IMR-90 (cell line): ENCODE results near the gene TSTD1. TPM values are rescaled to one million over a fixed set of nuclear protein-coding genes. Genes with fewer than 3 reads are reported as not detected.

Source experiments
- ATAC-seq: fragments of 200-7000 bp; cut with Tn5 transposase; 2 replicates; pipeline ENCODE4 v1.9.1; 2020; ENCODE audit warnings: low read depth, mild to moderate bottlenecking, moderate library complexity
- BruUV-seq: library from RNA; stranded (reverse); fragments of 400-500 nt; replicated peaks from 2 replicates; lab custom pipeline; 2021; lab: Mats Ljungman, UMichigan
- CTCF ChIA-PET: fragments of 300-600 bp; formaldehyde crosslinking; extraction: SDS; loops from one replicate; lab custom pipeline; 2021; ENCODE audit warnings: antibody characterized with exemption; lab: Yijun Ruan, JAX
- POLR2A ChIA-PET: fragments of 300-600 bp; sonication (Branson Sonifier 250); formaldehyde crosslinking; loops from one replicate; lab custom pipeline; 2022; ENCODE audit warnings: antibody characterized with exemption; ENCODE audit not compliant: unreplicated experiment; lab: Charles Lee
- DNase-seq: peaks from one replicate; pipeline ENCODE4 v3.0.0; 2013
- H2AFZ ChIP-seq: replicated peaks from 2 replicates; pipeline ENCODE3; 2013; ENCODE audit warnings: low read length, mild to moderate bottlenecking; ENCODE audit not compliant: poor library complexity
- H2AK5ac ChIP-seq: 2 replicates; pipeline ENCODE4 v1.6.1; 2013; ENCODE audit warnings: low read depth, low read length, inconsistent platforms
- H2AK9ac ChIP-seq: replicated peaks from 2 replicates; pipeline ENCODE3; 2013; ENCODE audit warnings: mild to moderate bottlenecking, low read depth, low read length, moderate library complexity; ENCODE audit not compliant: poor library complexity
- H2BK120ac ChIP-seq: 2 replicates; pipeline ENCODE4 v1.6.1; 2013; ENCODE audit warnings: low read depth, low read length, inconsistent platforms
- H2BK15ac ChIP-seq: 3 replicates; pipeline ENCODE4 v1.6.1; 2013; ENCODE audit warnings: low read depth, low read length, inconsistent platforms
- H2BK20ac ChIP-seq: 2 replicates; pipeline ENCODE4 v1.6.1; 2013; ENCODE audit warnings: low read depth, mild to moderate bottlenecking, inconsistent platforms, low read length, moderate library complexity
- H2BK5ac ChIP-seq: 2 replicates; pipeline ENCODE4 v1.6.1; 2013; ENCODE audit warnings: mild to moderate bottlenecking, low read depth, low read length, inconsistent platforms; ENCODE audit not compliant: poor library complexity, severe bottlenecking
- H3K14ac ChIP-seq: replicated peaks from 2 replicates; pipeline ENCODE4 v1.6.1; 2013; ENCODE audit warnings: low read depth, low read length, inconsistent platforms
- H3K18ac ChIP-seq: 2 replicates; pipeline ENCODE4 v1.6.1; 2013; ENCODE audit warnings: low read depth, low read length, control low read depth
- H3K23ac ChIP-seq: 2 replicates; pipeline ENCODE4 v1.6.1; 2013; ENCODE audit warnings: low read depth, low read length, inconsistent platforms
- H3K27ac ChIP-seq: 2 replicates; pipeline ENCODE4 v1.5.1; 2013; ENCODE audit warnings: mild to moderate bottlenecking, control low read depth, low read length; ENCODE audit not compliant: insufficient read depth
- H3K27me3 ChIP-seq: 2 replicates; pipeline ENCODE4 v1.6.1; 2013; ENCODE audit warnings: low read length; ENCODE audit not compliant: control insufficient read depth, insufficient read depth
- H3K36me3 ChIP-seq: 2 replicates; pipeline ENCODE4 v1.6.1; 2013; ENCODE audit warnings: low read length, mixed read lengths; ENCODE audit not compliant: control insufficient read depth, insufficient read depth
- H3K4ac ChIP-seq: 2 replicates; pipeline ENCODE4 v1.6.1; 2013; ENCODE audit warnings: low read depth, low read length, inconsistent platforms
- H3K4me1 ChIP-seq: 2 replicates; pipeline ENCODE4 v1.6.1; 2013; ENCODE audit warnings: low read length, mixed read lengths; ENCODE audit not compliant: control insufficient read depth, insufficient read depth
- H3K4me2 ChIP-seq: 2 replicates; pipeline ENCODE4 v1.6.1; 2013; ENCODE audit warnings: low read depth, mild to moderate bottlenecking, control low read depth, low read length, moderate library complexity
- H3K4me3 ChIP-seq: 2 replicates; pipeline ENCODE4 v1.5.1; 2013; ENCODE audit warnings: low read depth, mild to moderate bottlenecking, control low read depth, low read length, moderate library complexity; ENCODE audit not compliant: insufficient read depth
- H3K56ac ChIP-seq: 2 replicates; pipeline ENCODE4 v1.6.1; 2013; ENCODE audit warnings: low read length, inconsistent platforms; ENCODE audit not compliant: insufficient read depth; ENCODE audit errors: extremely low read depth
- H3K79me1 ChIP-seq, 2 experiments: 2 replicates each; pipeline ENCODE4 v1.6.1; 2013; ENCODE audit warnings: low read length in 2 of 2, inconsistent platforms in 1 of 2, low read depth in 1 of 2
- H3K9ac ChIP-seq: 2 replicates; pipeline ENCODE4 v1.6.1; 2013; ENCODE audit warnings: low read depth, low read length, control low read depth
- H3K9me1 ChIP-seq: 2 replicates; pipeline ENCODE4 v1.6.1; 2013; ENCODE audit warnings: low read length, inconsistent platforms; ENCODE audit not compliant: insufficient read depth
- H3K9me3 ChIP-seq: 2 replicates; pipeline ENCODE4 v1.6.1; 2013; ENCODE audit warnings: low read length; ENCODE audit not compliant: control insufficient read depth, insufficient read depth
- H4K20me1 ChIP-seq: 2 replicates; pipeline ENCODE4 v1.6.1; 2013; ENCODE audit warnings: low read length, inconsistent platforms; ENCODE audit not compliant: insufficient read depth
- H4K5ac ChIP-seq: 2 replicates; pipeline ENCODE4 v1.6.1; 2013; ENCODE audit warnings: mild to moderate bottlenecking, low read depth, low read length, control low read depth
- H4K8ac ChIP-seq, 2 experiments: 2 replicates each; pipeline ENCODE4 v1.6.1; 2013; ENCODE audit warnings: low read depth in 2 of 2, low read length in 2 of 2, control low read depth in 1 of 2, inconsistent platforms in 1 of 2
- H4K91ac ChIP-seq: 2 replicates; pipeline ENCODE4 v1.6.1; 2013; ENCODE audit warnings: low read depth, low read length, inconsistent platforms; ENCODE audit not compliant: insufficient read depth
- BHLHE40 ChIP-seq: fragments of 150-350 bp; IDR thresholded peaks from 2 replicates; pipeline ENCODE4 v1.6.1; 2016; ENCODE audit warnings: mild to moderate bottlenecking, low read depth, low read length
- CEBPB ChIP-seq: IDR thresholded peaks from 2 replicates; pipeline ENCODE4 v1.6.1; 2012; ENCODE audit warnings: low read depth, low read length, improper control_type of control experiment
- ELK1 ChIP-seq: fragments of 150-350 bp; IDR thresholded peaks from 2 replicates; pipeline ENCODE4 v1.6.1; 2016; ENCODE audit warnings: low read depth, mild to moderate bottlenecking, low read length, moderate library complexity, borderline replicate concordance
- MAFK ChIP-seq: IDR thresholded peaks from 2 replicates; pipeline ENCODE4 v1.6.1; 2012; ENCODE audit warnings: low read depth, low read length, improper control_type of control experiment
- MAZ ChIP-seq: IDR thresholded peaks from 2 replicates; pipeline ENCODE4 v1.6.1; 2012; ENCODE audit warnings: low read depth, mild to moderate bottlenecking, low read length, improper control_type of control experiment, moderate library complexity, borderline replicate concordance
- NFE2L2 ChIP-seq: fragments of 150-350 bp; IDR thresholded peaks from 2 replicates; pipeline ENCODE4 v1.6.1; 2016; ENCODE audit warnings: low read depth, mild to moderate bottlenecking, low read length
- RFX5 ChIP-seq: IDR thresholded peaks from 2 replicates; pipeline ENCODE4 v1.8.0; 2012; ENCODE audit warnings: low read depth, mild to moderate bottlenecking, low read length, moderate library complexity
- WGBS, 2 experiments: methylation state at CpG; one replicate each; pipeline versions ENCODE4 v1.1.5 to v1.1.7; 2013; ENCODE audit warnings: missing lambda C conversion rate in 2 of 2; ENCODE audit not compliant: insufficient read length in 1 of 2; ENCODE audit errors: extremely low coverage in 2 of 2; 5-methylcytosine and 5-hydroxymethylcytosine counted together
- dilution Hi-C: fragments of 300-500 bp; cut with HindIII; formaldehyde crosslinking; loops from one replicate; pipeline ENCODE4 v1.14.3; 2018; ENCODE audit warnings: low sequenced_read_pairs; ENCODE audit not compliant: unreplicated experiment
- in situ Hi-C: fragments of 300-500 bp; cut with MboI; formaldehyde crosslinking; loops from 3 replicates; pipeline ENCODE4 v1.14.3; 2019; ENCODE audit warnings: low sequenced_read_pairs, inconsistent platforms, mixed read lengths
- intact Hi-C: fragments of 100-400 bp; cut with micrococcal nuclease; formaldehyde crosslinking; loops from 2 replicates; pipeline ENCODE4 v1.10.0; 2022
- polyA plus RNA-seq, 3 experiments: library from polyadenylated mRNA; depleted of rRNA; stranded (reverse); fragments of >200 nt; gene quantifications; 2 replicates each; pipeline ENCODE4 v1.2.3, GENCODE V29; 2012; ENCODE audit warnings: low replicate concordance in 1 of 3
- total RNA-seq: library from RNA; depleted of rRNA; stranded (reverse); fragments of >200 nt; gene quantifications from 2 replicates; pipeline ENCODE4 v1.2.3, GENCODE V29; 2012
- TF ChIP-seq, protein P1 (sequence below): conservative IDR thresholded peaks from 2 replicates; pipeline ENCODE4 v1.5.1; 2012; ENCODE audit warnings: mild to moderate bottlenecking, low read depth, low read length, improper control_type of control experiment

The TSTD1 gene
- total and polyA plus RNA-seq, 2 of the 4 experiments (the other 2 are of a cell fraction): 0.21 TPM; not detected in 1

GRCh38 chr1:161046605-161047228 is 8.0 kb upstream of the TSTD1 start:
- H2AK9ac ChIP-seq: peak overlapping the region; percentile 18
- intact Hi-C loops: loop anchor here (5.0 kb wide), 1 partner anchor 36 kb away; no protein-coding TSS in a partner anchor
- no peaks in the 10 kb centered on the region for H3K9me1 ChIP-seq
- peak overlapping the region; percentile 5; the same call in 1 of the 2 replicates for H2AK5ac ChIP-seq
- ATAC-seq: no peak
- peaks cover 18 to 31% of the 10 kb centered on the region in 2 experiments for H3K79me1 ChIP-seq
- peak overlapping the region; percentile 96 for H4K91ac ChIP-seq
- peak overlapping the region; percentile 86 for H2BK5ac ChIP-seq
- no peak overlapping the region for H2BK120ac ChIP-seq
- no peaks in the 10 kb centered on the region; the same call in 1 of the 2 replicates for H3K4me1 ChIP-seq
- no peak overlapping the region for H3K9ac ChIP-seq
- H4K5ac ChIP-seq: peak overlapping the region; percentile 91
- no peak overlapping the region for H3K23ac ChIP-seq
- dilution Hi-C loops: no loop called here
- peak overlapping the region; percentile 95 to 100 for H4K8ac ChIP-seq
- no peak for TF ChIP-seq MAZ
- TF ChIP-seq RFX5: no peak
- TF ChIP-seq MAFK: no peak
- no peak for TF ChIP-seq BHLHE40
- no peak for TF ChIP-seq ELK1
- TF ChIP-seq NFE2L2: no peak
- TF ChIP-seq, protein P1, sequence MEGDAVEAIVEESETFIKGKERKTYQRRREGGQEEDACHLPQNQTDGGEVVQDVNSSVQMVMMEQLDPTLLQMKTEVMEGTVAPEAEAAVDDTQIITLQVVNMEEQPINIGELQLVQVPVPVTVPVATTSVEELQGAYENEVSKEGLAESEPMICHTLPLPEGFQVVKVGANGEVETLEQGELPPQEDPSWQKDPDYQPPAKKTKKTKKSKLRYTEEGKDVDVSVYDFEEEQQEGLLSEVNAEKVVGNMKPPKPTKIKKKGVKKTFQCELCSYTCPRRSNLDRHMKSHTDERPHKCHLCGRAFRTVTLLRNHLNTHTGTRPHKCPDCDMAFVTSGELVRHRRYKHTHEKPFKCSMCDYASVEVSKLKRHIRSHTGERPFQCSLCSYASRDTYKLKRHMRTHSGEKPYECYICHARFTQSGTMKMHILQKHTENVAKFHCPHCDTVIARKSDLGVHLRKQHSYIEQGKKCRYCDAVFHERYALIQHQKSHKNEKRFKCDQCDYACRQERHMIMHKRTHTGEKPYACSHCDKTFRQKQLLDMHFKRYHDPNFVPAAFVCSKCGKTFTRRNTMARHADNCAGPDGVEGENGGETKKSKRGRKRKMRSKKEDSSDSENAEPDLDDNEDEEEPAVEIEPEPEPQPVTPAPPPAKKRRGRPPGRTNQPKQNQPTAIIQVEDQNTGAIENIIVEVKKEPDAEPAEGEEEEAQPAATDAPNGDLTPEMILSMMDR: no peak
- no peak for TF ChIP-seq CEBPB
- no peaks in the 10 kb centered on the region for H3K27me3 ChIP-seq
- H3K9me3 ChIP-seq: no peaks in the 10 kb centered on the region
- in situ Hi-C loops: loop anchor here (5.0 kb wide), 1 partner anchor 49 kb away; no protein-coding TSS in a partner anchor
- peaks cover 9% of the 10 kb centered on the region for H3K36me3 ChIP-seq
- peak overlapping the region; percentile 93; the same call in 1 of the 2 replicates for H3K14ac ChIP-seq
- no peaks in the 10 kb centered on the region for H4K20me1 ChIP-seq
- H2BK15ac ChIP-seq: no peak overlapping the region
- peak overlapping the region; percentile 93; the same call in 1 of the 2 replicates for H3K27ac ChIP-seq
- 0 out of 2 replicates have a peak overlapping the region, but pooled peaks have one; percentile 98 for H3K4ac ChIP-seq
- no peak overlapping the region for H2AFZ ChIP-seq
- CTCF ChIA-PET: interaction anchor here (2.0 to 2.2 kb wide), 2 partner anchors 49 to 51 kb away, joined by 10 to 13 read pairs; partner anchors contain the start of gene KLHDC9
- BruUV-seq: no TSS peak
- peak overlapping the region; percentile 73 for H3K4me2 ChIP-seq
- H2BK20ac ChIP-seq: no peak overlapping the region
- no peak for DNase-seq
- POLR2A ChIA-PET: no interaction called here
- WGBS, 2 experiments: no CpG with 5 or more reads among the region's 2 CpGs
- H3K4me3 ChIP-seq: peak overlapping the region; percentile 53; the same call in 1 of the 2 replicates
- H3K18ac ChIP-seq: no peak overlapping the region; the same call in 1 of the 2 replicates
- H3K56ac ChIP-seq: no peak overlapping the region
